HepG2 (cell line): ENCODE data around the gene STRBP. TPM values are rescaled to one million over a fixed set of nuclear protein-coding genes. Genes with fewer than 3 reads are reported as not detected.

Experiments used
- ATAC-seq: fragments of 200-7000 bp; cut with Tn5 transposase; 3 replicates; pipeline ENCODE4 v1.9.1; 2020; ENCODE audit warnings: mild to moderate bottlenecking, moderate library complexity
- BruUV-seq: library from RNA; stranded (reverse); fragments of 400-500 nt; replicated peaks from 2 replicates; lab custom pipeline; 2021; lab: Mats Ljungman, UMichigan
- CTCF ChIA-PET: fragments of 300-600 bp; formaldehyde crosslinking; extraction: SDS; loops from one replicate; lab custom pipeline; 2021; ENCODE audit warnings: low total read pairs, inconsistent platforms, low intra/inter-chr PET ratio; lab: Yijun Ruan, JAX
- POLR2A ChIA-PET: fragments of 350-600 bp; sonication (Branson Sonifier 250); formaldehyde crosslinking; loops from one replicate; lab custom pipeline; 2020; ENCODE audit warnings: antibody characterized with exemption, inconsistent platforms; lab: Yijun Ruan, JAX
- DNase-seq: peaks from one replicate; pipeline ENCODE4 v3.0.0-alpha.2; 2015; ENCODE audit warnings: low spot score
- FAIRE-seq: peaks from 3 replicates; lab custom pipeline; 2011; peaks lifted over from hg19 to GRCh38; lab: Jason Lieb, UNC
- H2AFZ ChIP-seq: one replicate; pipeline ENCODE4 v1.6.1; 2011; ENCODE audit warnings: low read length, inconsistent platforms
- H3K27ac ChIP-seq: fragments of 300-600 bp; 3 replicates; pipeline ENCODE4 v1.8.0; 2011; ENCODE audit warnings: mixed run types, mild to moderate bottlenecking, mixed read lengths, low read length, inconsistent platforms; ENCODE audit not compliant: insufficient read depth; ENCODE audit errors: extremely low read length
- H3K27me3 ChIP-seq, 2 experiments: fragments of 200-600 bp in 1 of 2; 2 replicates in 1 of 2; 3 replicates in 1 of 2; pipeline versions ENCODE4 v1.6.0 to v1.8.0; 2011; ENCODE audit warnings: low read length in 2 of 2, mild to moderate bottlenecking in 2 of 2, moderate library complexity in 2 of 2, inconsistent platforms in 1 of 2; ENCODE audit not compliant: insufficient read depth in 2 of 2, control insufficient read depth in 1 of 2
- H3K36me3 ChIP-seq, 2 experiments: fragments of 200-600 bp in 1 of 2; replicated peaks in 1 of 2; 2 replicates in 1 of 2; 3 replicates in 1 of 2; pipeline versions ENCODE4 v1.5.1 to v1.8.0; 2011; ENCODE audit warnings: low read length in 2 of 2, inconsistent platforms in 1 of 2; ENCODE audit not compliant: insufficient read depth in 2 of 2, control insufficient read depth in 1 of 2
- H3K4me1 ChIP-seq: 2 replicates; pipeline ENCODE4 v1.5.1; 2012; ENCODE audit warnings: low read length, inconsistent platforms; ENCODE audit not compliant: insufficient read depth
- H3K4me2 ChIP-seq: 2 replicates; pipeline ENCODE4 v1.6.0; 2011; ENCODE audit warnings: low read depth, low read length, inconsistent platforms
- H3K4me3 ChIP-seq, 3 experiments: fragments of 200-600 bp in 1 of 3; sonication (generic), shearing (Covaris generic) in 1 of 3; replicated peaks in 1 of 3; 2 replicates each; pipeline ENCODE4 v1.5.1; 2011 to 2016; ENCODE audit warnings: low read length in 3 of 3, inconsistent platforms in 2 of 3, low read depth in 2 of 3, mild to moderate bottlenecking in 2 of 3, control low read depth in 1 of 3, mixed read lengths in 1 of 3; ENCODE audit not compliant: insufficient read depth in 1 of 3
- H3K79me2 ChIP-seq: one replicate; pipeline ENCODE4 v1.6.1; 2011; ENCODE audit warnings: low read length, inconsistent platforms; ENCODE audit not compliant: insufficient read depth
- H3K9ac ChIP-seq: 2 replicates; pipeline ENCODE4 v1.6.0; 2011; ENCODE audit warnings: mild to moderate bottlenecking, low read depth, low read length, inconsistent platforms; ENCODE audit not compliant: insufficient read depth
- H3K9me3 ChIP-seq: 2 replicates; pipeline ENCODE4 v1.5.1; 2012; ENCODE audit warnings: mild to moderate bottlenecking, low read length
- H4K20me1 ChIP-seq: 2 replicates; pipeline ENCODE4 v1.6.0; 2011; ENCODE audit warnings: inconsistent platforms, mild to moderate bottlenecking, low read length, moderate library complexity; ENCODE audit not compliant: insufficient read depth
- GATA4 ChIP-seq: sonication (generic); IDR thresholded peaks from 2 replicates; pipeline ENCODE4 v1.6.1; 2016; ENCODE audit warnings: antibody characterized with exemption, low read depth, borderline replicate concordance
- MYPOP ChIP-seq: sonication (generic); formaldehyde crosslinking; IDR thresholded peaks from 2 replicates; pipeline ENCODE4 v1.8.1; 2023; ENCODE audit warnings: mild to moderate bottlenecking, moderate library complexity, missing genetic modification reagents
- RBFOX2 ChIP-seq: fragments of 200-400 bp; formaldehyde crosslinking; IDR thresholded peaks from 2 replicates; pipeline ENCODE4 v1.6.1; 2017; ENCODE audit warnings: low read depth, mild to moderate bottlenecking, low read length
- SRY ChIP-seq: sonication (generic); formaldehyde crosslinking; IDR thresholded peaks from 2 replicates; pipeline ENCODE4 v1.8.0; 2022; ENCODE audit warnings: mild to moderate bottlenecking, missing genetic modification reagents
- TFDP2 ChIP-seq: sonication (generic); formaldehyde crosslinking; IDR thresholded peaks from 2 replicates; pipeline ENCODE4 v1.4.0; 2020; ENCODE audit warnings: missing genetic modification reagents
- ZBTB21 ChIP-seq: sonication (generic); formaldehyde crosslinking; IDR thresholded peaks from 2 replicates; pipeline ENCODE4 v1.4.0; 2020; ENCODE audit warnings: missing genetic modification reagents
- ZFP90 ChIP-seq: sonication (generic); formaldehyde crosslinking; IDR thresholded peaks from 2 replicates; pipeline ENCODE4 v1.8.0; 2022; ENCODE audit warnings: missing genetic modification reagents, mild to moderate bottlenecking, inconsistent platforms, borderline replicate concordance
- ZNF121 ChIP-seq: sonication (generic); formaldehyde crosslinking; IDR thresholded peaks from 2 replicates; pipeline ENCODE4 v1.5.0; 2020; ENCODE audit warnings: mild to moderate bottlenecking, missing genetic modification reagents
- ZNF761 ChIP-seq: sonication (generic); formaldehyde crosslinking; conservative IDR thresholded peaks from 2 replicates; pipeline ENCODE4 v1.4.0; 2020; ENCODE audit warnings: mild to moderate bottlenecking, missing genetic modification reagents
- ZSCAN22 ChIP-seq: sonication (generic); formaldehyde crosslinking; IDR thresholded peaks from 2 replicates; pipeline ENCODE4 v1.4.0; 2020; ENCODE audit warnings: mild to moderate bottlenecking, missing genetic modification reagents
- WGBS: methylation state at CpG from one replicate; pipeline ENCODE4 v1.1.6; 2017; ENCODE audit warnings: low lambda C conversion rate; 5-methylcytosine and 5-hydroxymethylcytosine counted together
- in situ Hi-C: cut with HindIII; loops from 2 replicates; pipeline ENCODE4 v1.10.0; 2017; ENCODE audit warnings: low pct_unique_long_range_greater_than_20kb; ENCODE audit not compliant: extremely low pct_ligation_motif_present
- intact Hi-C: fragments of 100-400 bp; cut with micrococcal nuclease; formaldehyde crosslinking; loops from one replicate; pipeline ENCODE4 v1.10.0; 2022; ENCODE audit not compliant: unreplicated experiment
- polyA plus RNA-seq, 8 experiments: library from polyadenylated mRNA; depleted of rRNA in 3 of 8; stranded (reverse) in 7 of 8; unstranded in 1 of 8; fragments of >200 nt; fragmentation: Illumina TruSeq in 4 of 8; extraction: Trizol in 4 of 8; gene quantifications; 2 replicates each; pipeline versions ENCODE4 v1.2.1 to v1.2.3, GENCODE V29; 2011 to 2016; ENCODE audit warnings: low read depth in 4 of 8, missing spikeins in 1 of 8, mixed read lengths in 1 of 8; ENCODE audit not compliant: insufficient read depth in 1 of 8
- total RNA-seq, 5 experiments: library from RNA; depleted of rRNA; stranded (reverse); fragments of >200 nt; fragmentation: Illumina TruSeq; extraction: Trizol; gene quantifications; 2 replicates each; pipeline ENCODE4 v1.2.3, GENCODE V29; 2016; ENCODE audit warnings: low read depth in 1 of 5
- TF ChIP-seq, protein P1 (sequence below): sonication (generic); formaldehyde crosslinking; IDR thresholded peaks from 2 replicates; pipeline ENCODE4 v1.4.0; 2020; ENCODE audit warnings: missing genetic modification reagents, mild to moderate bottlenecking, borderline replicate concordance
- TF ChIP-seq, protein P2 (sequence below): sonication (generic); formaldehyde crosslinking; IDR thresholded peaks from 2 replicates; pipeline ENCODE4 v1.8.0; 2022; ENCODE audit warnings: low read depth, missing genetic modification reagents
- TF ChIP-seq, protein P3 (sequence below): sonication (generic); formaldehyde crosslinking; IDR thresholded peaks from 2 replicates; pipeline ENCODE4 v1.8.0; 2022; ENCODE audit warnings: mild to moderate bottlenecking, missing genetic modification reagents, moderate library complexity

Gene STRBP
- total and polyA plus RNA-seq, 2 of the 13 experiments (the other 11 are each of a cell fraction or from before 2014, with no cell fraction given): 14.5 to 38.5 TPM

DNA sequence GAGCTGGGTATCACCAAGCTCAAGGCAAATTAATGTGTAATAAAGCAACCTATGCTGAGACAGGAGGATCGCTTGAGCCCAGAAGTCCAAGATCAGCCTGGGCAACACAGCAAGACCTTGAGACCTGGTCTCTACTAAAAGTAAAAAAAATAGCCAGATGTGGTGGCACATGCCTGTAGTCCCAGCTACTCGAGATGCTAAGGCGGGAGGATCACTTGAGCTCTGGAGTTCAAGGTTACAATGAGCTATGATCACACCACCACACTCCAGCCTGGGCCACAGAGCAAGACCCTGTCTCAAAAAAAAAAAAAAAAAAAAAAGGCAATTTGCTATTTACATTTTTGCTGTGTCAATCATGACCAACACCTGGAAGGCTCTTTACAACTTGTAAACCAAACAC, 5.2 kb downstream of the STRBP start:
- ChIA-PET CTCF (no interaction called here), POLR2A (interaction anchor here (0.9 kb wide), 1 partner anchor 351 kb away, joined by 4 read pairs; no protein-coding TSS in a partner anchor)
- FAIRE-seq: no peak
- DNase-seq: no peak
- Histone ChIP-seq H4K20me1 (0 out of 2 replicates have a peak, but pooled peaks cover 5% of the 10 kb centered on the region), H3K27me3 (no peaks in the 10 kb centered on the region), H3K4me1 (peaks cover 55% of the 10 kb centered on the region), H3K4me2 (no peak overlapping the region), H3K9ac (no peak overlapping the region), H3K36me3 (no peaks in the 10 kb centered on the region), H3K9me3 (no peaks in the 10 kb centered on the region), H3K79me2 (peaks cover 70% of the 10 kb centered on the region), H2AFZ (no peak overlapping the region), H3K4me3 (no peak overlapping the region), H3K27ac (no peak overlapping the region)
- intact Hi-C loops: loop anchor here (10.0 kb wide), 1 partner anchor 62 kb away; no protein-coding TSS in a partner anchor
- no TSS peak for BruUV-seq
- no peak for ATAC-seq
- in situ Hi-C loops: no loop called here
- TF ChIP-seq ZNF121 (CRISPR knock-in tag) (peak; percentile 67), ZSCAN22 (CRISPR knock-in tag) (no peak), GATA4 (no peak), ZBTB21 (CRISPR knock-in tag) (no peak)
- TF ChIP-seq, protein P1, sequence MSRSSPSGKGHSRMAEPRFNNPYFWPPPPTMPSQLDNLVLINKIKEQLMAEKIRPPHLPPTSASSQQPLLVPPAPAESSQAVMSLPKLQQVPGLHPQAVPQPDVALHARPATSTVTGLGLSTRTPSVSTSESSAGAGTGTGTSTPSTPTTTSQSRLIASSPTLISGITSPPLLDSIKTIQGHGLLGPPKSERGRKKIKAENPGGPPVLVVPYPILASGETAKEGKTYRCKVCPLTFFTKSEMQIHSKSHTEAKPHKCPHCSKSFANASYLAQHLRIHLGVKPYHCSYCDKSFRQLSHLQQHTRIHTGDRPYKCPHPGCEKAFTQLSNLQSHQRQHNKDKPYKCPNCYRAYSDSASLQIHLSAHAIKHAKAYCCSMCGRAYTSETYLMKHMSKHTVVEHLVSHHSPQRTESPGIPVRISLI (CRISPR knock-in tag): peak; percentile 27; the same call in 1 of the 2 replicates
- 82% methylated on average over 3 of the region's 3 CpGs for WGBS

- no peak overlapping the region for H2AFZ ChIP-seq
- CTCF ChIA-PET: no interaction called here
- intact Hi-C loops: loop anchor here (10.0 kb wide), 1 partner anchor 62 kb away; no protein-coding TSS in a partner anchor
- BruUV-seq: no TSS peak
- ATAC-seq (no peak), FAIRE-seq (no peak), DNase-seq (no peak)
- H3K4me3 ChIP-seq: no peak overlapping the region
- no peak overlapping the region for H3K9ac ChIP-seq
- peaks cover 53% of the 10 kb centered on the region for H3K4me1 ChIP-seq
- in situ Hi-C loops: no loop called here
- WGBS: 100% methylated on average over 1 of the region's 1 CpG
- peaks cover 68% of the 10 kb centered on the region for H3K79me2 ChIP-seq
- no peaks in the 10 kb centered on the region for H3K36me3 ChIP-seq
- H3K4me2 ChIP-seq: no peak overlapping the region
- POLR2A ChIA-PET: no interaction called here
- H4K20me1 ChIP-seq: 0 out of 2 replicates have a peak, but pooled peaks cover 5% of the 10 kb centered on the region
- H3K27me3 ChIP-seq: no peaks in the 10 kb centered on the region
- no peaks in the 10 kb centered on the region for H3K9me3 ChIP-seq
- no peak overlapping the region for H3K27ac ChIP-seq
- TF ChIP-seq TFDP2 (CRISPR knock-in tag): no peak
- no peak for TF ChIP-seq ZNF761 (CRISPR knock-in tag)
- TF ChIP-seq MYPOP (CRISPR knock-in tag): no peak
- TF ChIP-seq ZFP90 (CRISPR knock-in tag): no peak
- TF ChIP-seq, protein P2, sequence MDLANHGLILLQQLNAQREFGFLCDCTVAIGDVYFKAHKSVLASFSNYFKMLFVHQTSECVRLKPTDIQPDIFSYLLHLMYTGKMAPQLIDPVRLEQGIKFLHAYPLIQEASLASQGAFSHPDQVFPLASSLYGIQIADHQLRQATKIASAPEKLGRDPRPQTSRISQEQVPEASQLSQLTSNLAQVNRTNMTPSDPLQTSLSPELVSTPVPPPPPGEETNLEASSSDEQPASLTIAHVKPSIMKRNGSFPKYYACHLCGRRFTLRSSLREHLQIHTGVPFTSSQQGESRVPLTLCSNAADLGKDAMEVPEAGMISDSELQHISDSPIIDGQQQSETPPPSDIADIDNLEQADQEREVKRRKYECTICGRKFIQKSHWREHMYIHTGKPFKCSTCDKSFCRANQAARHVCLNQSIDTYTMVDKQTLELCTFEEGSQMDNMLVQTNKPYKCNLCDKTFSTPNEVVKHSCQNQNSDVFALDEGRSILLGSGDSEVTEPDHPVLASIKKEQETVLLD (CRISPR knock-in tag): no peak
- TF ChIP-seq, protein P3, sequence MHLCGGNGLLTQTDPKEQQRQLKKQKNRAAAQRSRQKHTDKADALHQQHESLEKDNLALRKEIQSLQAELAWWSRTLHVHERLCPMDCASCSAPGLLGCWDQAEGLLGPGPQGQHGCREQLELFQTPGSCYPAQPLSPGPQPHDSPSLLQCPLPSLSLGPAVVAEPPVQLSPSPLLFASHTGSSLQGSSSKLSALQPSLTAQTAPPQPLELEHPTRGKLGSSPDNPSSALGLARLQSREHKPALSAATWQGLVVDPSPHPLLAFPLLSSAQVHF (CRISPR knock-in tag): no peak
- no peak for TF ChIP-seq SRY (CRISPR knock-in tag)
- TF ChIP-seq RBFOX2: no peak
These were observed 6.0 kb downstream of the STRBP start for GRCh38 chr9:123262338-123262737.
